ENCODE data around the gene SHC4. TPM values are rescaled to one million over a fixed set of nuclear protein-coding genes. Genes with fewer than 3 reads are reported as not detected.

SHC4 gene
- 0.30 and 0.54 TPM in 2 replicates for total RNA-seq (2021; fragmentation: NEBNext Ultra II Directional; extraction: Animal tissue kit (Norgen Biotek cat#: 25700))
- 0.15 and 0.36 TPM in 2 replicates for polyA plus RNA-seq (2011; rRNA removed)
- 0.39 TPM for polyA plus RNA-seq (2011; cell fraction: cytosol; rRNA removed)
- 0.19 TPM for polyA plus RNA-seq (2011; cell fraction: nucleus; rRNA removed)
- polyA plus RNA-seq (2012, experiment 1 of 2), result 0.15 to 0.62 TPM (median 0.28 TPM) in 4 replicates
- polyA plus RNA-seq (2012, experiment 2 of 2), result not detected
- 0.32 TPM for polyA plus RNA-seq (2013, experiment 1 of 2)
- polyA plus RNA-seq (2013, experiment 2 of 2), result 0.22 TPM
- polyA minus RNA-seq (2011; rRNA and poly(A)+ RNA removed), result 0.98 and 1.0 TPM in 2 replicates
- polyA minus RNA-seq (2011; cell fraction: cytosol; rRNA and poly(A)+ RNA removed), result not detected
- polyA minus RNA-seq (2011; cell fraction: nucleus; rRNA and poly(A)+ RNA removed), result 4.5 TPM
- long read RNA-seq, experiment 1, result 0 reads
- long read RNA-seq, experiment 2, result 0 reads

GRCh38 chr15:48963524-48964113, at the start of gene SHC4:
SHC4 (minus strand) TSS chr15:48963919; CDS start chr15:48963015, 904 bp downstream.
- no peak within 1 kb of the TSS for H3K14ac ChIP-seq (ENCODE audit: insufficient read length)
- H2AK5ac ChIP-seq (ENCODE audit: low read depth, low read length), result no peak within 1 kb of the TSS
- H3K23me2 ChIP-seq (ENCODE audit: low read depth, low read length), result peaks cover 5% of the 10 kb centered on the region
- no peak within 1 kb of the TSS for H3K27ac ChIP-seq (ENCODE audit: low read depth, low read length)
- H4K91ac ChIP-seq (replicated peaks; ENCODE audit: insufficient read length, low read length), result no peak within 1 kb of the TSS
- H2BK5ac ChIP-seq (ENCODE audit: low read depth, low read length), result no peak within 1 kb of the TSS
- H3K4ac ChIP-seq (replicated peaks; ENCODE audit: insufficient read length, low read depth, low read length), result no peak within 1 kb of the TSS
- no peak within 1 kb of the TSS for H2BK15ac ChIP-seq (ENCODE audit: low read length)
- H3K9ac ChIP-seq (replicated peaks in 1 of 4; ENCODE audit: extremely low read depth in 1 of 4, low read depth in 3 of 4, low read length in 3 of 4), result peak within 1 kb of the TSS in 1 of 4 experiments; percentile 41; a peak in 2 of 7 replicates
- ChIA-PET POLR2A (ENCODE audit: partially characterized antibody) (interaction anchor here (1.2 to 2.9 kb wide), 4 partner anchors 12 to 85 kb away, joined by 4 to 11 read pairs (median 6); partner anchors contain the start of gene EID1), CTCF (ENCODE audit: partially characterized antibody) (interaction anchor here (0.7 to 6.2 kb wide), 9 partner anchors 9 to 657 kb away, joined by 3 to 59 read pairs (median 4); no protein-coding TSS in a partner anchor)
- H3K56ac ChIP-seq (replicated peaks; ENCODE audit: insufficient read length, low read depth, low read length), result no peak within 1 kb of the TSS
- DNase-seq (ENCODE audit: low read depth in 1 of 2, low spot score in 2 of 2) (no peak), FAIRE-seq (no peak)
- H4K5ac ChIP-seq (ENCODE audit: insufficient read length, low read depth, low read length), result no peak within 1 kb of the TSS
- H3K4me3 ChIP-seq (ENCODE audit: extremely low read depth in 1 of 4, insufficient read depth in 2 of 4, low read depth in 3 of 4, low read length in 4 of 4), result peak within 1 kb of the TSS; percentile 50 to 79 (median 72)
- WGBS, 2 experiments (ENCODE audit: extremely low coverage in 1 of 2, insufficient coverage in 1 of 2, insufficient read length in 1 of 2, insufficient replicate concordance in 2 of 2, low coverage in 1 of 2, low lambda C conversion rate in 2 of 2, missing lambda C conversion rate in 1 of 2), result 3% methylated on average over 16 of the region's 16 CpGs; no CpG with 5 or more reads in 1 of the 2 experiments
- H3K36me3 ChIP-seq (ENCODE audit: control insufficient read depth in 2 of 4, insufficient read depth in 4 of 4, low read length in 3 of 4), result no peaks in the 10 kb centered on the region
- H3K23ac ChIP-seq (ENCODE audit: insufficient read length), result no peak within 1 kb of the TSS
- peaks cover 0 to 12% (median 1%) of the 10 kb centered on the region in 4 experiments; a peak in 4 of 7 replicates for H3K4me1 ChIP-seq (replicated peaks in 1 of 4; ENCODE audit: control insufficient read depth in 3 of 4, insufficient read depth in 4 of 4, low read length in 3 of 4)
- no peak within 1 kb of the TSS for H2BK20ac ChIP-seq (ENCODE audit: low read length)
- TF ChIP-seq PHF8 (conservative IDR thresholded peaks at IDR 0.05; ENCODE audit: low read depth, low read length), result peak; percentile 22; the same call in 1 of the 2 replicates
- TF ChIP-seq YY1 (IDR thresholded peaks at IDR 0.05; ENCODE audit: low read depth, low read length), result no peak
- TF ChIP-seq JUND (IDR thresholded peaks at IDR 0.05; ENCODE audit: low read length), result peak; percentile 89
- TF ChIP-seq MAFK (IDR thresholded peaks at IDR 0.05; ENCODE audit: low read depth, low read length), result no peak
- TF ChIP-seq KDM4A (IDR thresholded peaks at IDR 0.05; ENCODE audit: low read depth, low read length, severe bottlenecking), result peak; percentile 31
- TF ChIP-seq RXRA (IDR thresholded peaks at IDR 0.05; ENCODE audit: insufficient read depth, low read depth, low read length), result no peak
- TF ChIP-seq ASH2L (IDR thresholded peaks at IDR 0.05; ENCODE audit: low read length), result peak; percentile 76
- no peak for TF ChIP-seq CREB1 (IDR thresholded peaks at IDR 0.05)
- TF ChIP-seq CEBPB (IDR thresholded peaks at IDR 0.05; ENCODE audit: low read depth, low read length), result no peak
- no peaks in the 10 kb centered on the region for H3K9me3 ChIP-seq (ENCODE audit: insufficient read depth in 2 of 2, low read depth in 1 of 2, low read length in 1 of 2)
- no peak within 1 kb of the TSS; the same call in 1 of the 2 replicates for H4K8ac ChIP-seq (ENCODE audit: extremely low read depth, insufficient read depth, low read length)
- H3K4me2 ChIP-seq (ENCODE audit: insufficient read depth in 1 of 2, low read depth in 2 of 2, low read length in 2 of 2), result peak within 1 kb of the TSS; percentile 80 to 98
- H3K18ac ChIP-seq (ENCODE audit: extremely low read depth, low read length), result no peak within 1 kb of the TSS
- no peaks in the 10 kb centered on the region for H3K79me2 ChIP-seq (ENCODE audit: control insufficient read depth in 1 of 2, insufficient read depth in 2 of 2, low read length in 2 of 2)
- H3K27me3 ChIP-seq (replicated peaks in 1 of 4; ENCODE audit: control insufficient read depth in 3 of 4, extremely low read depth in 1 of 4, insufficient read depth in 3 of 4, low read length in 3 of 4), result peaks cover 8 to 20% (median 17%) of the 10 kb centered on the region in 4 experiments
- peak within 1 kb of the TSS; percentile 90 for H2AFZ ChIP-seq (ENCODE audit: low read length)
- no peaks in the 10 kb centered on the region for H3K79me1 ChIP-seq (ENCODE audit: low read depth, low read length)
- no peaks in the 10 kb centered on the region for H4K20me1 ChIP-seq (replicated peaks in 1 of 2; ENCODE audit: control insufficient read depth in 1 of 2, insufficient read depth in 2 of 2, low read length in 2 of 2)
- H2BK120ac ChIP-seq (replicated peaks; ENCODE audit: low read depth, low read length), result no peak within 1 kb of the TSS
- no peak within 1 kb of the TSS for H2BK12ac ChIP-seq (ENCODE audit: low read depth, low read length)
